Loucy (cell line): ENCODE data around the gene NPC1L1.

ENCODE experiments used
- H2AFZ ChIP-seq: fragments of 200-600 bp; sonication (generic); 2 replicates; pipeline ENCODE4 v1.6.0; 2016; ENCODE audit warnings: antibody characterized with exemption, mild to moderate bottlenecking, low read length, moderate library complexity
- H3F3A ChIP-seq: fragments of 200-600 bp; 2 replicates; pipeline ENCODE4 v1.6.0; 2016; ENCODE audit warnings: antibody characterized with exemption, low read depth, mild to moderate bottlenecking
- H3K27me3 ChIP-seq: fragments of 200-600 bp; sonication (generic); 2 replicates; pipeline ENCODE4 v1.6.1; 2014; ENCODE audit warnings: low read length, mild to moderate bottlenecking; ENCODE audit not compliant: insufficient read depth, poor library complexity, severe bottlenecking
- H3K36me3 ChIP-seq: fragments of 200-600 bp; sonication (generic); 2 replicates; pipeline ENCODE4 v1.6.1; 2016; ENCODE audit warnings: low read length; ENCODE audit not compliant: insufficient read depth
- H3K4me1 ChIP-seq: fragments of 200-600 bp; sonication (generic); 2 replicates; pipeline ENCODE4 v1.5.1; 2014; ENCODE audit warnings: low read length, mild to moderate bottlenecking; ENCODE audit not compliant: insufficient read depth, poor library complexity, severe bottlenecking
- H3K4me2 ChIP-seq: fragments of 200-600 bp; sonication (generic); 2 replicates; pipeline ENCODE4 v1.6.0; 2014; ENCODE audit warnings: antibody characterized with exemption, low read length, low read depth, mild to moderate bottlenecking; ENCODE audit not compliant: poor library complexity, severe bottlenecking
- H3K4me3 ChIP-seq: fragments of 200-600 bp; sonication (generic); 2 replicates; pipeline ENCODE4 v1.5.1; 2014; ENCODE audit warnings: low read length, mild to moderate bottlenecking, mixed read lengths; ENCODE audit not compliant: poor library complexity, severe bottlenecking
- H3K79me2 ChIP-seq: fragments of 200-600 bp; sonication (generic); 2 replicates; pipeline ENCODE4 v1.6.1; 2014; ENCODE audit warnings: low read length; ENCODE audit not compliant: insufficient read depth
- H3K9ac ChIP-seq: fragments of 200-600 bp; sonication (generic); 2 replicates; pipeline ENCODE4 v1.6.0; 2014; ENCODE audit warnings: mild to moderate bottlenecking, low read depth, low read length, moderate library complexity; ENCODE audit not compliant: poor library complexity, severe bottlenecking
- H3K9me2 ChIP-seq: fragments of 200-600 bp; sonication (generic); replicated peaks from 2 replicates; pipeline ENCODE4 v1.6.1; 2016; ENCODE audit warnings: low read depth, low read length, mixed read lengths
- H3K9me3 ChIP-seq: fragments of 200-600 bp; sonication (generic); 2 replicates; pipeline ENCODE4 v1.6.1; 2014; ENCODE audit warnings: mild to moderate bottlenecking, antibody characterized with exemption, low read length, low read depth; ENCODE audit not compliant: insufficient read depth
- H4K20me1 ChIP-seq: fragments of 200-600 bp; sonication (generic); 2 replicates; pipeline ENCODE4 v1.6.0; 2014; ENCODE audit warnings: antibody characterized with exemption, low read length, mild to moderate bottlenecking; ENCODE audit not compliant: insufficient read depth, poor library complexity, severe bottlenecking
- CTCF ChIP-seq: fragments of 200-600 bp; sonication (generic); conservative IDR thresholded peaks from 2 replicates; pipeline ENCODE4 v1.5.1; 2014; ENCODE audit warnings: mild to moderate bottlenecking, antibody characterized with exemption, low read length
- EZH2phosphoT487 ChIP-seq: fragments of 200-600 bp; IDR thresholded peaks from 2 replicates; pipeline ENCODE4 v1.6.1; 2018; ENCODE audit warnings: antibody characterized with exemption, mild to moderate bottlenecking, moderate library complexity, borderline replicate concordance

The NPC1L1 gene

GRCh38 chr7:44518761-44519160, 22.4 kb downstream of the NPC1L1 start:
- no peaks in the 10 kb centered on the region for H3K36me3 ChIP-seq
- TF ChIP-seq EZH2phosphoT487, result no peak
- TF ChIP-seq CTCF, result no peak
- H3F3A ChIP-seq, result no peaks in the 10 kb centered on the region
- H3K27me3 ChIP-seq, result no peaks in the 10 kb centered on the region
- no peaks in the 10 kb centered on the region for H4K20me1 ChIP-seq
- no peaks in the 10 kb centered on the region for H3K9me3 ChIP-seq
- H3K4me1 ChIP-seq, result no peaks in the 10 kb centered on the region
- no peak overlapping the region for H3K4me2 ChIP-seq
- H3K9ac ChIP-seq, result no peak overlapping the region
- no peaks in the 10 kb centered on the region for H3K79me2 ChIP-seq
- H3K9me2 ChIP-seq, result no peaks in the 10 kb centered on the region
- no peak overlapping the region for H3K4me3 ChIP-seq
- H2AFZ ChIP-seq, result no peak overlapping the region

GRCh38 chr7:44517175-44517574, 24.0 kb downstream of the NPC1L1 start:
- no peaks in the 10 kb centered on the region for H3K36me3 ChIP-seq
- no peak overlapping the region for H3K4me2 ChIP-seq
- H3K27me3 ChIP-seq, result no peaks in the 10 kb centered on the region

GRCh38 chr7:44515590-44516268, 25.4 kb downstream of the NPC1L1 start:
- no peaks in the 10 kb centered on the region for H3K79me2 ChIP-seq
- no peaks in the 10 kb centered on the region for H3K36me3 ChIP-seq
- no peaks in the 10 kb centered on the region for H3K9me2 ChIP-seq
- H3K4me3 ChIP-seq, result no peak overlapping the region
- no peaks in the 10 kb centered on the region for H3K4me1 ChIP-seq
- no peak overlapping the region for H3K4me2 ChIP-seq
- TF ChIP-seq EZH2phosphoT487 (no peak), CTCF (no peak)
- H2AFZ ChIP-seq, result no peak overlapping the region
- H3F3A ChIP-seq, result no peaks in the 10 kb centered on the region
- no peak overlapping the region for H3K9ac ChIP-seq
- H3K9me3 ChIP-seq, result no peaks in the 10 kb centered on the region
- no peaks in the 10 kb centered on the region for H3K27me3 ChIP-seq
- no peaks in the 10 kb centered on the region for H4K20me1 ChIP-seq

More at GRCh38 chr7:44517175-44517574, 24.0 kb downstream of the NPC1L1 start:
- Histone ChIP-seq H3K79me2 (no peaks in the 10 kb centered on the region), H3K4me3 (no peak overlapping the region), H3K9me3 (no peaks in the 10 kb centered on the region), H2AFZ (no peak overlapping the region), H3K4me1 (no peaks in the 10 kb centered on the region), H4K20me1 (no peaks in the 10 kb centered on the region), H3K9ac (no peak overlapping the region), H3K9me2 (no peaks in the 10 kb centered on the region), H3F3A (no peaks in the 10 kb centered on the region)
- TF ChIP-seq EZH2phosphoT487 (no peak), CTCF (no peak)
